Common myeloid progenitor, CD34-positive (primary cell): ENCODE data around the gene TUBGCP6.
A peak's percentile ranks its signal among the peaks of the same experiment; 100 is the strongest.

ENCODE experiments used
- CTCF ChIA-PET: fragments of 350-600 bp; sonication (Branson Sonifier 250); formaldehyde crosslinking; loops from one replicate; lab custom pipeline; 2021; ENCODE audit warnings: antibody characterized with exemption; lab: Charles Lee
- POLR2A ChIA-PET: fragments of 350-600 bp; sonication (Branson Sonifier 250); formaldehyde crosslinking; loops from one replicate; lab custom pipeline; 2021; ENCODE audit warnings: antibody characterized with exemption; lab: Charles Lee
- DNase-seq, 3 donors: peaks; one replicate each; pipeline versions ENCODE4 v3.0.0 to v3.0.0-alpha.2; 2013
- H3K27ac ChIP-seq, 2 experiments: 1 replicate in 1 of 2; 2 replicates in 1 of 2; pipeline ENCODE4 v1.7.0; 2013; ENCODE audit warnings: inconsistent platforms in 2 of 2, low read length in 2 of 2, mild to moderate bottlenecking in 2 of 2, low read depth in 1 of 2, moderate library complexity in 1 of 2; ENCODE audit not compliant: severe bottlenecking in 2 of 2, insufficient read depth in 1 of 2, poor library complexity in 1 of 2
- H3K27me3 ChIP-seq, 5 experiments: replicated peaks in 2 of 5; 1 replicate in 3 of 5; 2 replicates in 2 of 5; pipeline versions ENCODE4 v1.6.1 to v1.7.0; 2013; ENCODE audit warnings: low read length in 4 of 5, mild to moderate bottlenecking in 2 of 5, moderate library complexity in 2 of 5, inconsistent platforms in 1 of 5; ENCODE audit not compliant: insufficient read depth in 5 of 5, control insufficient read depth in 4 of 5
- H3K36me3 ChIP-seq, 4 experiments: 1 replicate in 2 of 4; 2 replicates in 2 of 4; pipeline versions ENCODE4 v1.6.1 to v1.7.0; 2013; ENCODE audit warnings: low read length in 3 of 4, control low read depth in 1 of 4, mild to moderate bottlenecking in 1 of 4; ENCODE audit not compliant: control insufficient read depth in 4 of 4, insufficient read depth in 4 of 4
- H3K4me1 ChIP-seq, 4 experiments: 1 replicate in 3 of 4; 2 replicates in 1 of 4; pipeline versions ENCODE4 v1.6.1 to v1.7.1; 2013; ENCODE audit warnings: low read length in 3 of 4, mild to moderate bottlenecking in 3 of 4, control low read depth in 1 of 4, inconsistent platforms in 1 of 4, moderate library complexity in 1 of 4; ENCODE audit not compliant: control insufficient read depth in 4 of 4, insufficient read depth in 4 of 4; ENCODE audit errors: control extremely low read depth in 1 of 4
- H3K4me3 ChIP-seq, 7 experiments: 1 replicate in 4 of 7; 2 replicates in 3 of 7; pipeline versions ENCODE4 v1.5.1 to v1.7.0; 2013; ENCODE audit warnings: mild to moderate bottlenecking in 7 of 7, low read length in 6 of 7, moderate library complexity in 6 of 7, inconsistent platforms in 2 of 7, low read depth in 2 of 7, control low read depth in 1 of 7; ENCODE audit not compliant: insufficient read depth in 4 of 7, control insufficient read depth in 1 of 7; ENCODE audit errors: extremely low read depth in 1 of 7
- H3K9me3 ChIP-seq, 5 experiments: 1 replicate in 4 of 5; 2 replicates in 1 of 5; pipeline versions ENCODE4 v1.6.1 to v1.7.1; 2013; ENCODE audit warnings: low read length in 4 of 5, mild to moderate bottlenecking in 2 of 5, inconsistent platforms in 1 of 5, low read depth in 1 of 5, moderate library complexity in 1 of 5; ENCODE audit not compliant: control insufficient read depth in 4 of 5, insufficient read depth in 2 of 5; ENCODE audit errors: control extremely low read depth in 1 of 5
- WGBS: methylation state at CpG from one replicate; pipeline ENCODE4 v1.1.5; 2013; ENCODE audit not compliant: insufficient coverage; 5-methylcytosine and 5-hydroxymethylcytosine counted together

The TUBGCP6 gene

GRCh38 chr22:50264946-50265669 is 20.3 kb upstream of the TUBGCP6 start:
- peaks cover 0 to 8% (median 4%) of the 10 kb centered on the region in 4 experiments for H3K36me3 ChIP-seq
- peaks cover 0 to 48% (median 44%) of the 10 kb centered on the region in 4 experiments for H3K4me1 ChIP-seq
- WGBS = 94% methylated on average over 11 of the region's 15 CpGs
- H3K27me3 ChIP-seq = peaks cover 0 to 4% (median 0%) of the 10 kb centered on the region in 5 experiments
- ChIA-PET CTCF (interaction anchor here (1.2 to 3.8 kb wide), 4 partner anchors 8 to 77 kb away, joined by 3 to 31 read pairs (median 6); partner anchors contain the start of gene HDAC10), POLR2A (no interaction called here)
- peaks cover 0 to 8% (median 0%) of the 10 kb centered on the region in 5 experiments for H3K9me3 ChIP-seq
- DNase-seq = no peak
- H3K4me3 ChIP-seq = no peak overlapping the region
- no peak overlapping the region for H3K27ac ChIP-seq

GRCh38 chr22:50264104-50264745 is 19.4 kb upstream of the TUBGCP6 start:
- H3K4me1 ChIP-seq = peaks cover 0 to 41% (median 38%) of the 10 kb centered on the region in 4 experiments
- H3K36me3 ChIP-seq = peaks cover 0 to 8% (median 4%) of the 10 kb centered on the region in 4 experiments
- ChIA-PET CTCF (interaction anchor here (1.2 to 3.8 kb wide), 5 partner anchors 8 to 78 kb away, joined by 3 to 31 read pairs (median 5); partner anchors contain the start of gene HDAC10), POLR2A (no interaction called here)
- H3K9me3 ChIP-seq = peaks cover 0 to 8% (median 0%) of the 10 kb centered on the region in 5 experiments
- 97% methylated on average over 15 of the region's 15 CpGs for WGBS
- H3K4me3 ChIP-seq = no peak overlapping the region
- no peak for DNase-seq
- H3K27me3 ChIP-seq = peaks cover 0 to 4% (median 0%) of the 10 kb centered on the region in 5 experiments
- H3K27ac ChIP-seq = no peak overlapping the region

- peak overlapping the region in 1 of 7 experiments; percentile 72 for H3K4me3 ChIP-seq
- peaks cover 0 to 16% (median 7%) of the 10 kb centered on the region in 4 experiments for H3K36me3 ChIP-seq
- H3K9me3 ChIP-seq = peaks cover 0 to 8% (median 0%) of the 10 kb centered on the region in 5 experiments
- H3K27ac ChIP-seq = no peak overlapping the region
- ChIA-PET CTCF (interaction anchor here (0.5 to 3.8 kb wide), 5 partner anchors 10 to 97 kb away, joined by 3 to 31 read pairs (median 6); partner anchors contain the start of gene HDAC10), POLR2A (no interaction called here)
- H3K4me1 ChIP-seq = peaks cover 0 to 30% (median 27%) of the 10 kb centered on the region in 4 experiments
- H3K27me3 ChIP-seq = no peaks in the 10 kb centered on the region
- 81% methylated on average over 9 of the region's 9 CpGs for WGBS
- DNase-seq = no peak
These were observed 18.3 kb upstream of the TUBGCP6 start for GRCh38 chr22:50262973-50263617.

- CTCF ChIA-PET = interaction anchor here (0.5 to 3.8 kb wide), 5 partner anchors 10 to 97 kb away, joined by 3 to 31 read pairs (median 6); partner anchors contain the start of gene HDAC10
- H3K27me3 ChIP-seq = no peaks in the 10 kb centered on the region
- peaks cover 0 to 8% (median 0%) of the 10 kb centered on the region in 5 experiments for H3K9me3 ChIP-seq
These were observed 17.7 kb upstream of the TUBGCP6 start for GRCh38 chr22:50262460-50262911.

GRCh38 chr22:50261615-50262459 is 17.0 kb upstream of the TUBGCP6 start, which contains the start of gene MAPK12:
TSS of gene MAPK12 (minus strand) at chr22:50261683. CDS start at chr22:50261509, 174 bp downstream.
- 1% methylated on average over 39 of the region's 61 CpGs for WGBS
- Histone ChIP-seq H3K27ac (no peak within 1 kb of the TSS), H3K9me3 (peaks cover 0 to 3% (median 0%) of the 10 kb centered on the region in 5 experiments), H3K36me3 (peaks cover 0 to 28% (median 11%) of the 10 kb centered on the region in 4 experiments), H3K4me3 (peak within 1 kb of the TSS; percentile 13 to 72 (median 61)), H3K4me1 (peaks cover 0 to 26% (median 24%) of the 10 kb centered on the region in 4 experiments), H3K27me3 (no peaks in the 10 kb centered on the region)
- ChIA-PET CTCF (interaction anchor here (1.1 to 3.8 kb wide), 3 partner anchors 9 to 80 kb away, joined by 5 to 31 read pairs (median 6); partner anchors contain the start of gene HDAC10), POLR2A (interaction anchor here (0.6 to 1.2 kb wide), 2 partner anchors 9 to 209 kb away, joined by 3 read pairs; no protein-coding TSS in a partner anchor)
- DNase-seq = no peak

More at GRCh38 chr22:50262460-50262911, 17.7 kb upstream of the TUBGCP6 start:
- peak in 2 of 3 donors; percentile 55 to 63 for DNase-seq
- POLR2A ChIA-PET = interaction anchor here (0.6 to 1.2 kb wide), 2 partner anchors 10 to 208 kb away, joined by 3 read pairs; no protein-coding TSS in a partner anchor
- Histone ChIP-seq H3K27ac (no peak overlapping the region), H3K4me1 (peaks cover 0 to 26% (median 24%) of the 10 kb centered on the region in 4 experiments), H3K36me3 (peaks cover 0 to 21% (median 8%) of the 10 kb centered on the region in 4 experiments), H3K4me3 (peak overlapping the region in 1 of 7 experiments; percentile 72)
- 16% methylated on average over 7 of the region's 7 CpGs for WGBS
